Thoracic aorta (tissue), 2 donors: ENCODE data around the gene GALNT7. TPM values are rescaled to one million over a fixed set of nuclear protein-coding genes. Genes with fewer than 3 reads are reported as not detected.

ENCODE experiments used
- ATAC-seq: fragments of 150-250 bp; one replicate; pipeline ENCODE4 v1.8.0; 2017; ENCODE audit warnings: low read depth; ENCODE audit not compliant: insufficient number of reproducible peaks, low FRiP score
- DNase-seq: peaks from one replicate; pipeline ENCODE4 v3.0.0-alpha.2; 2020; ENCODE audit warnings: low spot score
- H3K27ac ChIP-seq, 2 donors: fragments of 200-600 bp; sonication (generic); 1 replicate in 1 of 2; 2 replicates in 1 of 2; pipeline ENCODE4 v1.5.1; 2016; ENCODE audit warnings: mild to moderate bottlenecking in 2 of 2, moderate library complexity in 2 of 2
- H3K27me3 ChIP-seq: fragments of 200-600 bp; sonication (generic); replicated peaks from 2 replicates; pipeline ENCODE4 v1.6.0; 2016; ENCODE audit warnings: mild to moderate bottlenecking; ENCODE audit not compliant: insufficient read depth
- H3K36me3 ChIP-seq: fragments of 200-600 bp; sonication (generic); one replicate; pipeline ENCODE4 v1.5.1; 2016
- H3K4me1 ChIP-seq, 2 donors: fragments of 200-600 bp; sonication (generic); 1 replicate in 1 of 2; 2 replicates in 1 of 2; pipeline versions ENCODE4 v1.5.1 to v1.6.0; 2016; ENCODE audit warnings: low read depth in 2 of 2, mild to moderate bottlenecking in 1 of 2; ENCODE audit not compliant: control insufficient read depth in 1 of 2
- H3K4me3 ChIP-seq: fragments of 200-600 bp; sonication (generic); 2 replicates; pipeline ENCODE4 v1.5.1; 2016; ENCODE audit warnings: mild to moderate bottlenecking
- H3K9me3 ChIP-seq: fragments of 200-600 bp; sonication (generic); 2 replicates; pipeline ENCODE4 v1.5.1; 2016
- total RNA-seq, 2 donors: library from RNA; depleted of rRNA; stranded (reverse); fragments of >200 nt; gene quantifications; one replicate each; pipeline versions ENCODE4 v1.1.0 to v1.2.3, GENCODE V29; 2016
- TF ChIP-seq, protein P1 (sequence below): fragments of 200-600 bp; sonication (generic); IDR thresholded peaks from one replicate; pipeline ENCODE4 v1.5.1; 2019; ENCODE audit warnings: antibody characterized with exemption

Gene GALNT7
- total RNA-seq, 2 donors from 2014 or later: 12.7 to 23.1 TPM

DNA sequence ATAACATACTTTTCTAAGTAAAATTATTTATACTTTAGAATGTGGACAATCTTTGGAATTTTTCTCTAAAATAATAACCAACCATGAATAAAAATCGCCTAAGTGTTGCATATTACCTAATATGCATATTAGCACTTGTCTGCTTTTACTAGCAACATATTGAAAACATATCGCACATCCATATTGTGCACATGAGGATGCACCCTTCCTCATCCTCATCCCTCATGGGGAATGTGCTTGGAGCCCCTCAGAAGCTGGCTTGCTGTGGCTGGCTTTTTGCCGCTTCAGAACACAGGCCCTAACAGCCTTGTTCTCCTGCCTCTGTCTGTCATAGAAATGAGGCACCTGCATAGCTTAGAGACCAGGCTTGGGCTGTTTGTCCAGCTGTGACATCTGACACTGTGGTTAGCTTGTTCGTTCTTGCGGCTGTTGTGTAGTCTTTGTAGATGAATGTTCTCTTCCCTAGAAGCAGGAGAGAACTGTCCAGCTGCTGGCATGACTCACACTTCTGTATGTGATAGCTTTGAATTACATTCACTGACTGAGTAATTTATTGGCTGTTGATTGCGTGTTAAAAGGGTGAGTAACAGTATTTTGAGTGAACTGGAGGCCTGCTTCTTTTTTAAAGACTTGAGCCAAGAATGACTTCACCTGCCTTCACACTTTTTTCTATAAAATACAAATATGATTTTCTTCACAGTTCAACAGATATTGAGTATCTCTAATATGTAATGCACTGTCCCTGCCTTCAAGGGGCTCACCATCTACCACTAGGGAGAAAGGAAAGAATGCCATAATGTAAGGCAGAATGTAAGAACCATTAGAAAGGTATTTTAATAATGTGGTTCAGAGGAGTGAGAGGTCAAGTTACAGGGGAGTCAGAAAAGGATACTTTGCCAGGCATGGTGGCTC, 83.7 kb downstream of the GALNT7 start:
- TF ChIP-seq, protein P1, sequence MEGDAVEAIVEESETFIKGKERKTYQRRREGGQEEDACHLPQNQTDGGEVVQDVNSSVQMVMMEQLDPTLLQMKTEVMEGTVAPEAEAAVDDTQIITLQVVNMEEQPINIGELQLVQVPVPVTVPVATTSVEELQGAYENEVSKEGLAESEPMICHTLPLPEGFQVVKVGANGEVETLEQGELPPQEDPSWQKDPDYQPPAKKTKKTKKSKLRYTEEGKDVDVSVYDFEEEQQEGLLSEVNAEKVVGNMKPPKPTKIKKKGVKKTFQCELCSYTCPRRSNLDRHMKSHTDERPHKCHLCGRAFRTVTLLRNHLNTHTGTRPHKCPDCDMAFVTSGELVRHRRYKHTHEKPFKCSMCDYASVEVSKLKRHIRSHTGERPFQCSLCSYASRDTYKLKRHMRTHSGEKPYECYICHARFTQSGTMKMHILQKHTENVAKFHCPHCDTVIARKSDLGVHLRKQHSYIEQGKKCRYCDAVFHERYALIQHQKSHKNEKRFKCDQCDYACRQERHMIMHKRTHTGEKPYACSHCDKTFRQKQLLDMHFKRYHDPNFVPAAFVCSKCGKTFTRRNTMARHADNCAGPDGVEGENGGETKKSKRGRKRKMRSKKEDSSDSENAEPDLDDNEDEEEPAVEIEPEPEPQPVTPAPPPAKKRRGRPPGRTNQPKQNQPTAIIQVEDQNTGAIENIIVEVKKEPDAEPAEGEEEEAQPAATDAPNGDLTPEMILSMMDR: no peak
- DNase-seq (peak; percentile 36), ATAC-seq (peak; percentile 93)
- H3K9me3 ChIP-seq: no peaks in the 10 kb centered on the region
- H3K4me1 ChIP-seq: peaks cover 9 to 10% of the 10 kb centered on the region in 2 donors
- H3K36me3 ChIP-seq: no peaks in the 10 kb centered on the region
- H3K27me3 ChIP-seq: no peaks in the 10 kb centered on the region
- peak overlapping the region in 1 of 2 donors; percentile 47 for H3K27ac ChIP-seq
- H3K4me3 ChIP-seq: no peak overlapping the region

DNA sequence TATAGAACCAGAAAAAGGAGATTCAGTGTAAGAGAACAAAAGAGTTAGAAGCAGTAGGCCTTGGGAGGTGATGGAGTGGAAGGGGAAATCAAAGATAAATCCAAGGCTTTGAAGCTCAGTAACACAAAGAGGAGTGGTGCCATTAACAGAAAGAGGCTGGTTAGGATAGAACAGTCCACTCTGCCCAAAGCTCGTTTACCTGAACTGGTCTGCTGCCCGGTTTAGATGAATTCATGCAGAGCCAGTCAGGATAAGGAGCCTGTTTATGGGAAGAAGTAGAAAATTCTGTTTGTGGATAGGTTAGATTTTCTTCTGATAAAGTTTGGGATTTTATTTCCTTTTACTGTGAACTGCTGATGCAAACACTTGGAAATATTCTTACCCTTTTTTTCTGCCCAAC, 85.0 kb downstream of the GALNT7 start:
- ATAC-seq (no peak), DNase-seq (no peak)
- no peaks in the 10 kb centered on the region for H3K27me3 ChIP-seq
- no peak overlapping the region for H3K4me3 ChIP-seq
- H3K9me3 ChIP-seq: no peaks in the 10 kb centered on the region
- no peak overlapping the region for H3K27ac ChIP-seq
- H3K4me1 ChIP-seq: peaks cover 9 to 10% of the 10 kb centered on the region in 2 donors
- TF ChIP-seq, protein P1: no peak
- no peaks in the 10 kb centered on the region for H3K36me3 ChIP-seq

DNA sequence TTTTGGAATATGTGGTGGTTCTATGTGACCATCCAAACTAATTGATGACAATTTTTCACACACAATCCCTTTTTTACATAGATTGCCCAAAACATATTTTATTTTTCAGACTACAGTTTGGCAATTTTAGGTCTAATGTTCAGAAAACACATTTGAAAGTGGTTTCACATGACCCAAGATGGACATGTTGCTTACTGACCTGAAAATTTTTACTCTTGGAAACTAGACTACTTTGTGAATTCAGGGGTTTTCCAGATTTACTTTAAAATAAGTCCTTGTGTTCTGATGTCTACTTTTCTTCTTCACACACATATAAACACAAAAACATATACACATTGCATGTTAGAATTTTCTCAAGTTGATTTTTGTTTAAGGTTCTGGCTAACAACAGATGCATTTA, 86.0 kb downstream of the GALNT7 start:
- TF ChIP-seq, protein P1: no peak
- H3K27ac ChIP-seq: no peak overlapping the region
- ATAC-seq: no peak

DNA sequence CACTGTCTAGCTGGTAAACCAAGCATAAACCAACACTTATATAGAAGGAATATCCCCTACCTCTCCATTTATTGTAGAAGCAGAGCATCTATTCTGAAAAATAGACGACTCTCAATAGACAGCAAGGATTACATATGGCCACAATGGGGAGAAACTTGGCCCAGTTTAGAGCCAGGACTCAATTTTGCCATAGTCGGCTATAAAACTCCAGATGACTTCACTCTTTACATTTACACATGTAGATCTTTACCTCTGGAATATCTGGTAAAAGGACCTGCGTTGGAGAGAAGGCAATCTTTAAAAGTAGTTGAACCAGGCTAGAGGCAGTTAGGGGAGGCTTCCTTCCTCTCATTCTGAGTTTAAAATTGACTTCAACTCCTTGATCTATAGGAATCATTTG, 88.2 kb downstream of the GALNT7 start:
- ATAC-seq: no peak
- no peak overlapping the region for H3K4me3 ChIP-seq
- H3K27me3 ChIP-seq: no peaks in the 10 kb centered on the region
- no peak overlapping the region for H3K27ac ChIP-seq
- no peaks in the 10 kb centered on the region for H3K36me3 ChIP-seq
- H3K9me3 ChIP-seq: no peaks in the 10 kb centered on the region
- no peak for DNase-seq
- H3K4me1 ChIP-seq: peaks cover 5 to 8% of the 10 kb centered on the region in 2 donors
- TF ChIP-seq, protein P1: no peak

More for the DNA sequence above, 86.0 kb downstream of the GALNT7 start:
- Histone ChIP-seq H3K4me1 (peaks cover 9 to 10% of the 10 kb centered on the region in 2 donors), H3K27me3 (no peaks in the 10 kb centered on the region), H3K4me3 (no peak overlapping the region), H3K36me3 (no peaks in the 10 kb centered on the region), H3K9me3 (no peaks in the 10 kb centered on the region)
- no peak for DNase-seq

DNA sequence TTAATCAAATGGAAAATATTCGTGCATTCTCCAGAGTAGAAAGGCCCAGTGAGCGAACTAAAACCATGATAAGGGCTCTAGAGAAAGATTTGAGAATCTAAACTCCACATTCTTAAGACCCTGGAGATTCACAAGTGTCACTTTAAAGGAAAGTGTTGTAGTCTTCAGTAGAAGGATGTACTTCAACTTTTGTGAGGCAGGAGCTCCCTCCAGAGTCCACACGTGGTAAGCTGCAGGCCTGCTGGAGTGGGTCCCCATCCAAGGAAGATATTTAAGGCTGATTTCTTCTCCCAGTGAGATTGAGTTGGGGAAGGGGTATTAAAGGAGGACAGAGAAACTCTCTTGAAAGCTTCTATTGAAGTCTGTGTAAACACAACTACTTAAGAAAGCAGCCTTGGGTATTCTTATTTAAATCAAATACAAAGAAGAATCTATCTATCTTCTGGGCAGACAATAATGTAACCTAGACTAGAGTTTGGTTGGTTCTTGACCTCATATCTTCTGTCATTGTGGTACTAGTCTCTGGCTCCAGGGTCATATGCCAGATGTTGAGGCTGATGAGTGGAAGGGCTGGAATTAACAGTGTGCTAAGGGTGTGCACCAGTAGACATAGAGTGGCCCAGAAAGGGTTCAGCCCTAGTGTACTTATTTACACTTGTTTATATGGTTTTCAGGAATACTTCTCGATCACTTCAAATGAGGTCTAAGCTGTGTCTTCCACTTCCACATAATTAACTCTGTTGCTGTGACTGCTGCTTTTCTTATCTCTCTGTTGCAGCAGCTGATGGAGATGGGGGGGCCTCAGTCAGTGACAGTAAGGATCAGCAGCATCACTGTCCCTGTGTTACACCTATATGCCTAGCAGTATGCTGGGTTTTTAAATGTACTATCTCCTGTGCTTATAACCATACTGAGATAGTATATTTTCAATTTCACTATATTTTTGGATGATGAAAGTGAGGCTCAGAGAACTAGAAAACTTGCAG, 89.4 kb downstream of the GALNT7 start:
- Histone ChIP-seq H3K36me3 (no peaks in the 10 kb centered on the region), H3K9me3 (no peaks in the 10 kb centered on the region), H3K4me1 (no peaks in the 10 kb centered on the region), H3K27me3 (no peaks in the 10 kb centered on the region), H3K27ac (no peak overlapping the region), H3K4me3 (no peak overlapping the region)
- TF ChIP-seq, protein P1: peak; percentile 55
- DNase-seq: no peak
- ATAC-seq: peak; percentile 46
